ENCODE results near the gene NEGR1.

DNA sequence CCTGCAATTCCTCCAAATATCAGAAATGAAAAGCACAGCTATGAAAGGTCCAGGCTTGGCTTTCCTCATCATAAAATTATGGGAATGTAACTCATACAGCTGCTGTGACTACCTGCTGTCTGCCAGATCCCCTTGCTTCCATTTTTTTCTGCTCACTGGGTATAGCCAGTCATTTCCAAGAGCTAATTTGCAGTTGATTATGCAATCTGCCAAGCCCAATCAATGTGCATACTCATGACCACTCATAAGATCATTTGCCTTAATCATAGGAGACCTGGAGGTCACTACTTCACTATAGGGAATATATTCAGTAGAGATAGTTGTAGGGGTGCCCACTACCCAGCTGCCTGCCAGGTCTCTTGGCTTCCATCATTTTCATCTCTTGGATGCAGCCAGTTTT, 783.8 kb downstream of the NEGR1 start:
- TF ChIP-seq, protein P1, sequence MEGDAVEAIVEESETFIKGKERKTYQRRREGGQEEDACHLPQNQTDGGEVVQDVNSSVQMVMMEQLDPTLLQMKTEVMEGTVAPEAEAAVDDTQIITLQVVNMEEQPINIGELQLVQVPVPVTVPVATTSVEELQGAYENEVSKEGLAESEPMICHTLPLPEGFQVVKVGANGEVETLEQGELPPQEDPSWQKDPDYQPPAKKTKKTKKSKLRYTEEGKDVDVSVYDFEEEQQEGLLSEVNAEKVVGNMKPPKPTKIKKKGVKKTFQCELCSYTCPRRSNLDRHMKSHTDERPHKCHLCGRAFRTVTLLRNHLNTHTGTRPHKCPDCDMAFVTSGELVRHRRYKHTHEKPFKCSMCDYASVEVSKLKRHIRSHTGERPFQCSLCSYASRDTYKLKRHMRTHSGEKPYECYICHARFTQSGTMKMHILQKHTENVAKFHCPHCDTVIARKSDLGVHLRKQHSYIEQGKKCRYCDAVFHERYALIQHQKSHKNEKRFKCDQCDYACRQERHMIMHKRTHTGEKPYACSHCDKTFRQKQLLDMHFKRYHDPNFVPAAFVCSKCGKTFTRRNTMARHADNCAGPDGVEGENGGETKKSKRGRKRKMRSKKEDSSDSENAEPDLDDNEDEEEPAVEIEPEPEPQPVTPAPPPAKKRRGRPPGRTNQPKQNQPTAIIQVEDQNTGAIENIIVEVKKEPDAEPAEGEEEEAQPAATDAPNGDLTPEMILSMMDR (IDR thresholded peaks at IDR 0.05) = no peak
- TF ChIP-seq POLR2A (IDR thresholded peaks at IDR 0.05) (no peak), POLR2AphosphoS5 (IDR thresholded peaks at IDR 0.05) (no peak), EP300 (IDR thresholded peaks at IDR 0.05) (no peak)

All from gastroesophageal sphincter (tissue), 3 donors.